ENCODE results near the gene MOK.

The MOK gene

GRCh38 chr14:102283631-102284129 is 21.3 kb downstream of the MOK start:
- DNase-seq (ENCODE audit: low read depth): no peak

DNA sequence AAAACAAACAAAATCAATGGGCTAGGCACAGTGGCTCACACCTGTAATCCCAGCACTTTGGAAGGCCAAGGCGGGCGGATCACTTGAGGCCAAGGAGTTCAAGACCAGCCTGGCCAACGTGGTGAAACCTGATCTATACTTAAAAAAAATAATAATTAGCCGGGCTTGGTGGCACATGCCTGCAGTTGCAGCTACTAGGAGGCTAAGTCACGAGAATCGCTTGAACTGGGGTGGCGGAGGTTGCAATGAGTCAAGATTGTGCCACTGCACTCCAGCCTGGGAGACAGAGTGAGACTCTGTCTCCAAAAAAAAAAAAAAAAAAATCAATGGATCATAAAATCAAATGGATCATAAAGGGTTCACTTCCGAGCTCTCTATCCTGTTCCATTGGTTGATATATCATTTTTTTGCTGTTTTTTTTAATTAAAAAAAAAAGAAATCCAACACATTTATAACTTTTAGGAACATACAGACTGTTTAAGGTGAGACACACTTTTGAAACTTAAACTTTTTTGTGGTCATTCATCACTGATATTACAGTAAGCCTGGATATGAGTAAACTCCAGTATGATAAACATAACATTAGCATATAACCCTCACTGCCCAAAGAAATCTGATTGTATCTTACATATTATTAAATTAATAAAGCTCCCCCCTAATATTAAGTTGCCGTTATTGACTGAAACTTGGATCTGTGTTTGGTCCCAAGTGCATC is 22.1 kb downstream of the MOK start:
- no peak for DNase-seq (ENCODE audit: low read depth)

GRCh38 chr14:102280376-102280962 is 24.5 kb downstream of the MOK start:
- no peak for DNase-seq (ENCODE audit: low read depth)

GRCh38 chr14:102279688-102280348 is 25.1 kb downstream of the MOK start:
- no peak for DNase-seq (ENCODE audit: low read depth)

DNA sequence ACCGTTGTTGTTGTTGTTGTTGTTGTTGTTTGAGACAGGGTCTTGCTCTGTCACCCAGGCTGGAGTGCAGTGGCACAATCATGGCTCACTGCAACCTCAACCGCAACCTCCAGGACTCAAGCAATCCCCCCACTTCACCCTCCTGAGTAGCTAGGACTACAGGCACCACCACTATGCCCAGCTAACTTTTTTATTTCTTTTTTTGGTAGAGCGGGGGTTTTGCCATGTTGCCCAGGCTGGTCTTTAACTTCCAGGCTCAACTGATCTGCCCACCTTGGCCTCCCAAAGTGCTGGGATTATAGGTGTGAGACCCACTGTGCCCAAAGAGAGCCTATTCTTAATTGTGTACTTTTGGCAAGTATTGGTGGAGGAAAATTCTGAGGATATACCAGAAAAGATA is 25.7 kb downstream of the MOK start:
- DNase-seq (ENCODE audit: low read depth): no peak

GRCh38 chr14:102278631-102278935 is 26.4 kb downstream of the MOK start:
- no peak for DNase-seq (ENCODE audit: low read depth)

- DNase-seq (ENCODE audit: low read depth): no peak
Measured at GRCh38 chr14:102277874-102278630, 26.9 kb downstream of the MOK start.

DNA sequence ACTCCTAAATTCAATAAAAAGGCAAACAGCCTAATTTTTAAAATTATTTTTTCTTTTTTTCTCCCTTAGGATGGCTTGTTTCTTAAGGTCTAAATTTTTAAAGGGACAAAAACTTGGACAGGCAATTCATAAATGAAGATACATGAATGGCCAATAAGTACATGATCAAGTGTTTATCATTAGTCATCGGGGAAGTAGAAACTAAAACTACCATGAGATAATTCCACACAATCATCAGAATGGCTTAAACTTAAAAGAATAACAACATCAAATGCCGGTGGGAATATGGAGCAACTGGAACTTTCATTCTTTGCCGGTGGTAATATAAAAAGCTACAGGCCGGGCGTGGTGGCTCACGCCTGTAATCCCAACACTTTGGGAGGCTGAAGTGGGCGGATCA is 29.1 kb downstream of the MOK start:
- DNase-seq (ENCODE audit: low read depth): no peak

DNA sequence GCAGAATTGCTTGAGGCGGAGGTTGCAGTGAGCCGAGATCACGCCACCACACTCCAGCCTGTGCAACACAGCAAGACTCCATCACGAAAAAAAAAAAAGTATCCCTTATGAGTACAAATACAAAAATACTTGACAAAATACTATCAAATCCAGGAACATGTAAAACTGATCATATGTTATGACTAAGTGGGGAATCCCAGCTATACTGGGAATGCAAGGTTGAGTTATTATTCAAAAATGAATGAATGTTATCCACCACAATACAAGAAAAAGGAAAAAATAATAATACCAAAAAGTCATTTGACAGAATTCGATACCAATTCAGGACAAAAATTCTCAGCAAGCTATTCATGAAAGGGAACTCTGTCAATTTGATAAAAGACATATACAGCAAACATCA is 32.6 kb downstream of the MOK start:
- DNase-seq (ENCODE audit: low read depth): no peak

DNA sequence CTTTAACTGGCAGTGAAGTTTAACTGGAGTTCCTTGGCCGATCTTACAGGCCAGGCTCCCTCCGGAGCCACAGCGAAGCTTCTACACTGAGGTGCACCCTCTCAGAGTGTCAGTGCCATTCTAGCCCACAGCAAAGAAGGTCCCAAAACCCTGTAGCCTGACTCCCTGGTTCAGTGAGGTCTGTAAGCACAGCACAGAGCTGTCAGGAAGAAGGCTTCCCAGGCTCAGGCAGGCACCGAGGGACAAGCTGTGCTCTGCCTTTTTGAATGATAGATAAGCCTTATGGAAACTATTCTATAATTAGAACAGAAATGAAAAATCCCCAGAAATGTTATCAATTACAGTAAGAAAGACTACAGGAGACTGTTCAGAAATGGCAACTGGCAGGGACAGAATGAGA is 40.2 kb downstream of the MOK start:
- no peak for DNase-seq (ENCODE audit: low read depth)

DNA sequence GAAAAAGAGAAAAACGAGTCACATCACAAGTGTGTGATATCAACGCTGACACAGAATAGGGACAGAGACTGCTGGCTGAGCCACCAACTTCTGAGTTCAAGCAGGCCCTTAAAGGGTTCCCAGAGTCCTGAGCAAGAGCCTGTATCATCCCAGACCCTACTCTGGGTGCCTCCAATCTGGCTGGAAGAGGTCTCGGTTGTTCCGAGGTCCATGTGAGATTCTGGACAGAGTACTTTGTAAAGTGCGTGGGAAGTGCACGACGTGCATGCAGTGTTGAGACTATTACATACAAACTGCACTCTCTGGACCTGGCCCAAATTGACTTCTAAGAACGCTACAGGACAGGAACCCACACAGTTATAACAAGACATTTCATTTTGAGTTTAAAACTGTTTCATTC is 40.6 kb downstream of the MOK start:
- DNase-seq (ENCODE audit: low read depth): no peak

DNA sequence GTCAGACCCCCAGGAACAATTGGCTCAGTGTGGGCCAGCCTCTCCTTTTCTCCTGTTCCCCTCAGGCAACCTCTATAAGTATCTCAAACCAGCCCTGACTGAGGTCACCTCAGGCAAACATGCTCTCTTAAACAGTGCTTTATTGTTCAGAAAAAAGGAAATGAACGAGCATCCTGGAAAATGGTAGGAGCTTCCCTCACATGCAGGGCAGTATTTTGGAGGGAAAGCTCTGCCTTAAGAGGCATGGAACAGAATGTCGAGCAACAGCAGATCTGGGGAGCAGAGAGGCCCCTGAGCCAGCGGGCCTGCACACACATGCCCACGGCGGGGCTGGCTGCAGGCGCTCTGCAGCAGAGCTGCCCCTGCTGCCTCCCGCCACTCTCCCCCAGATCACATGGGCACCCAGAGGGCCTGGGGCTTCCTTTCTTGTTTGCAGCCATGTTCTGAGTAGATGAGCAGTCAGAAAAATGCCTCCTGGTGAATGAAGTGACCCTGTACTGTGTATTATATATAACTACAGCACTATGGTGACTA is 42.0 kb downstream of the MOK start:
- DNase-seq (ENCODE audit: low read depth): no peak

DNA sequence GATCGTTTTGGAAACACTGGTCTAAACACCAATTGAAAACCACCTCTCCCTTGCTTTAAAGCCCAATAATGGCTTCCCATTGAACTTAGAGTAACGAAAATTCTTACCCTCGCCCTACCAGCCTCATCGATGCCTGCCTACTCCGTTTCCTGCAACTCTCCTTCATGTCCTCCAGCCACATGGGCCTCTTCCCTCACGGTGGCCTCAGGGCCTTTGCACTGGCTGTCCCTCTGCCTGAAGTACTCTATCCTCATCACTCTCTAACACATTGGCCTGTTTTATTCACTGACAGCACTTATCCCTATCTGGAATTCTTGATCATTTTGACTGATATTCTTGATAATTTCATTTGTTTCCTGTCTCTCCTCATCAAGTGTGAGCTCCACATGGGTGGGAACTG is 46.8 kb downstream of the MOK start:
- DNase-seq (ENCODE audit: low read depth): no peak

GRCh38 chr14:102256716-102257115 is 48.2 kb downstream of the MOK start:
- no peak for DNase-seq (ENCODE audit: low read depth)

GRCh38 chr14:102255401-102256190 is 49.4 kb downstream of the MOK start:
- no peak for DNase-seq (ENCODE audit: low read depth)

DNA sequence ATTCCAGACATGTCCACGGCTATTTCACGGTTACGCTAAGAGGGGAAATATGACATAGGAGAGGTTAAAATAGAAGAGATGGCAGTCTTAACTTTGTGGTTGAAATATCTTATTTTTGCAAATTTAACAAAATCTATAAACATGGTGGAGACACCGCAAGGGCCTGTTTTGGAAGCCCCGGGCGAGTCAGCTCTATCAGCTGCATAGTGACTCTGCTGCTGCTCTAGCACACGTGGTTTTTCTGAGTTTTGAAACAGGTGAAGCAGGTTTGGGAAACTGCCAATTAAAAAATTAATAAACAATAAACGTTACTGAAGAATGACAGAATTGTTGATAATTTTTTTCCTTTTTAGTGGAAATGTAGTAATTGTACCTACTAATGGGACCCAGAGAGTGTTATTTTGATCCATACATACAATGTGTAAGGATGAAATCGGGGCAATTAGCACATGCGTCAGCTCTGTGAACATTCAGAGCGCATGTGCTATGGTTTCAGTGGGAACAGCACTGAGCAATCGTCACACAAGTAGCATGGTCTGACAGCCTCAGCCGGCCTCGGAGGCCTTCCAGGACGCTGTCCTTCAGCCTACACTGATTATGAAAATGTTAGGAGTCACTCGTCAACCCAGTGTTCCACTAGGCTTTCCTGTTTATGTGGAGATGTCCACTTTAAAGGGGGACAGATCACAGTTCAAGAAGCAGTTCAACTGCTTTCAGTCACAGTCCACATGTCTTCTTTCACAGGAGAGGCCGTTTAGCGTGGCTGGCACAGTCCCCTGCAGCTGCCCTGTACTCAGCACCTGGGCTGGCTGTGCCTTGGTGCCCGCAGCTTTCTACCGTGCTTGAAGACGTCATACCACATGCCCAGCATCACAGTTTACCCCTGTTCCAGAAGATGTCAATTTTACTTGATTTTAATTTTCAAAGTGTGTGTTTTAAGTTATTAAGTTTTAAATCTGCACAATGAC is 51.8 kb downstream of the MOK start:
- no peak for DNase-seq (ENCODE audit: low read depth)

GRCh38 chr14:102251161-102251560 is 53.8 kb downstream of the MOK start:
- no peak for DNase-seq (ENCODE audit: low read depth)

- DNase-seq (ENCODE audit: low read depth): no peak
Measured at GRCh38 chr14:102250636-102251035, 54.3 kb downstream of the MOK start.

GRCh38 chr14:102249981-102250380 is 55.0 kb downstream of the MOK start:
- no peak for DNase-seq (ENCODE audit: low read depth)

- DNase-seq (ENCODE audit: low read depth): no peak
Measured at GRCh38 chr14:102249041-102249440, 55.9 kb downstream of the MOK start.

DNA sequence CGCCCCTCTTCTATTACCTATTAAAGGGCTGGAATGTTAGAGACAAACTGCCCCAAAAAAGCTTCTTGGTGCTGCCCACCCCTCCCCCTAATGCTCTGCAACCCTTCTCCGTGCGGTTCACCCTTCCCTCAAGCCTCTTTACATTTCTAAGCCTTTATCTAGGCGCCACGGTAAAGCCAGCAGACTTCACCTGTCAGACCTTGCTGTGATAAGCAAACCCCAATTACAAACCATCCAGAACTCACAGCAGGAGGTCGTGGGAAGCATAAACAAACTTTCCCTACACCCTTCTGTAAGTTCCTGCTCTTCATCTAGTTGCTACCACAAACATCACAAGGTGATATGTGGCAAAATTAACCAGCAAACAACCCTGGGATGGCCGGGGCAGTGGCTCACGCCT is 56.8 kb downstream of the MOK start:
- DNase-seq (ENCODE audit: low read depth): no peak
